GM12878 (cell line): ENCODE data around the gene CELSR1.

Source experiments
- CREB1 ChIP-seq: IDR thresholded peaks from 2 replicates; pipeline ENCODE4 v1.6.1; 2012; ENCODE audit warnings: low read depth, mild to moderate bottlenecking, inconsistent platforms
- KDM1A ChIP-seq: fragments of 200-600 bp; sonication (generic); IDR thresholded peaks from 2 replicates; pipeline ENCODE4 v1.6.1; 2016; ENCODE audit warnings: borderline replicate concordance
- POLR2A ChIP-seq: IDR thresholded peaks from 2 replicates; pipeline ENCODE4 v1.6.1; 2011; ENCODE audit warnings: low read depth, mild to moderate bottlenecking, low read length
- POLR2AphosphoS5 ChIP-seq: IDR thresholded peaks from 2 replicates; pipeline ENCODE4 v1.6.1; 2011; ENCODE audit warnings: mild to moderate bottlenecking, low read length, inconsistent platforms
- SP1 ChIP-seq: IDR thresholded peaks from one replicate; pipeline ENCODE4 v1.6.1; 2011; ENCODE audit warnings: low read depth, low read length
- SPI1 ChIP-seq: IDR thresholded peaks from 2 replicates; pipeline ENCODE4 v1.6.1; 2011; ENCODE audit warnings: low read depth, mild to moderate bottlenecking, low read length, moderate library complexity, borderline replicate concordance; ENCODE audit not compliant: insufficient read depth

DNA sequence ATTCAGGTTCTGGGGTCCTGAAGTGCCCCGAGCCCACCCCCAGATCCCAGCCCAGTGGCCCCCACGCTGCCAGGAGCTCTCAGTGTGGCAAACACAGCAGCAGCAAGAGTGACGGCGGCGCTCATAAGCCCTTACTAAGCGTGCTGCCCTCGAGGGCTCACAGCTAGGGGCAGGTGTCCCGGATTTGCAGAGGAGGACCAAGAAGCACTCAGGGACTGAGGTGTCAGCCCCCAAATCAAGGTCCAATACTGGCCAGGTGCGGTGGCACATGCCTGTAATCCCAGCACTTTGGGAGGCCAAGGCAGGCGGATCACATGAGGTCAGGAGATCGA lies 25.4 kb downstream of the CELSR1 start:
- TF ChIP-seq CREB1, result no peak
- TF ChIP-seq POLR2A, result no peak
- no peak for TF ChIP-seq KDM1A
- TF ChIP-seq SP1, result no peak
- no peak for TF ChIP-seq SPI1
- no peak for TF ChIP-seq POLR2AphosphoS5
